HG02970 (cell line): ENCODE measurements around the gene NPAS4.
A peak's percentile ranks its signal among the peaks of the same experiment; 100 is the strongest.
"Not testable (repeated sequence)": the region's sequence is repeated elsewhere in the genome, so short reads cannot be mapped to it uniquely, and the experiment has no call there.

Experiments used
- ATAC-seq: cut with Tn5 transposase; IDR thresholded peaks from one replicate; pipeline ENCODE4 v1.9.1; 2021; ENCODE audit warnings: mild to moderate bottlenecking, moderate library complexity, moderate number of reproducible peaks; ENCODE audit not compliant: unreplicated experiment, low FRiP score

Gene NPAS4

GRCh38 chr11:66450560-66450959, 29.7 kb downstream of the NPAS4 start:
- ATAC-seq = no peak

GRCh38 chr11:66451663-66452062, 30.8 kb downstream of the NPAS4 start:
- no peak for ATAC-seq

- ATAC-seq = no peak
Measured at GRCh38 chr11:66454247-66454646, 33.4 kb downstream of the NPAS4 start.

GRCh38 chr11:66454828-66455227, 34.0 kb downstream of the NPAS4 start:
- ATAC-seq = no peak

- no peak for ATAC-seq
Measured at GRCh38 chr11:66457826-66458225, 37.0 kb downstream of the NPAS4 start.

GRCh38 chr11:66459138-66459778, 38.4 kb downstream of the NPAS4 start:
- ATAC-seq = no peak

- ATAC-seq = no peak
Measured at GRCh38 chr11:66462010-66462409, 41.2 kb downstream of the NPAS4 start.

- no peak for ATAC-seq
Measured at GRCh38 chr11:66462911-66463310, 42.1 kb downstream of the NPAS4 start.

GRCh38 chr11:66464116-66464515, 43.3 kb downstream of the NPAS4 start:
- not testable (repeated sequence) for ATAC-seq

GRCh38 chr11:66464916-66465315, 44.1 kb downstream of the NPAS4 start:
- no peak for ATAC-seq

- no peak for ATAC-seq
Measured at GRCh38 chr11:66465373-66466224, 44.8 kb downstream of the NPAS4 start.

GRCh38 chr11:66466225-66467033, 45.6 kb downstream of the NPAS4 start, which contains the start of gene PELI3:
Gene PELI3 (plus strand): TSS chr11:66466905. CDS start chr11:66468129, 1,224 bp downstream.
- peak; percentile 81 for ATAC-seq

GRCh38 chr11:66467034-66467659, 46.3 kb downstream of the NPAS4 start:
- ATAC-seq = no peak

GRCh38 chr11:66467756-66468155, 46.9 kb downstream of the NPAS4 start:
- ATAC-seq = no peak

GRCh38 chr11:66468691-66469090, 47.9 kb downstream of the NPAS4 start:
- ATAC-seq = no peak

GRCh38 chr11:66469441-66469840, 48.6 kb downstream of the NPAS4 start:
- no peak for ATAC-seq

GRCh38 chr11:66470015-66470414, 49.2 kb downstream of the NPAS4 start:
- no peak for ATAC-seq

GRCh38 chr11:66471142-66471541, 50.3 kb downstream of the NPAS4 start:
- no peak for ATAC-seq

- ATAC-seq = no peak
Measured at GRCh38 chr11:66472054-66472453, 51.2 kb downstream of the NPAS4 start.

- no peak for ATAC-seq
Measured at GRCh38 chr11:66473167-66473566, 52.3 kb downstream of the NPAS4 start.
